OCI-M2 (cell line): ENCODE data around the gene PANK4.

Experiments
- DNase-seq: peaks from one replicate; lab custom pipeline; 2025; ENCODE audit not compliant: unreplicated experiment; lab: John Stamatoyannopoulos, UW

The PANK4 gene

GRCh38 chr1:2480236-2480985 is 46.0 kb downstream of the PANK4 start:
- no peak for DNase-seq

GRCh38 chr1:2479618-2480017 is 46.8 kb downstream of the PANK4 start:
- no peak for DNase-seq

- no peak for DNase-seq
These were observed 47.2 kb downstream of the PANK4 start for GRCh38 chr1:2479186-2479585.

- no peak for DNase-seq
These were observed 48.5 kb downstream of the PANK4 start for GRCh38 chr1:2477791-2478499.

GRCh38 chr1:2477309-2477708 is 49.1 kb downstream of the PANK4 start:
- DNase-seq: no peak

GRCh38 chr1:2476061-2476999 is 50.1 kb downstream of the PANK4 start, which contains the start of gene PLCH2:
TSS of gene PLCH2 (plus strand) at chr1:2476289. CDS start at chr1:2476589, 300 bp downstream.
- DNase-seq: no peak

- DNase-seq: no peak
These were observed 50.8 kb downstream of the PANK4 start for GRCh38 chr1:2475571-2475970.

- no peak for DNase-seq
These were observed 51.4 kb downstream of the PANK4 start for GRCh38 chr1:2474933-2475371.

GRCh38 chr1:2474104-2474844 is 52.1 kb downstream of the PANK4 start:
- no peak for DNase-seq

- no peak for DNase-seq
These were observed 53.2 kb downstream of the PANK4 start for GRCh38 chr1:2473198-2473597.

- no peak for DNase-seq
These were observed 53.7 kb downstream of the PANK4 start for GRCh38 chr1:2472561-2473177.

- DNase-seq: no peak
These were observed 54.3 kb downstream of the PANK4 start for GRCh38 chr1:2472109-2472508.

GRCh38 chr1:2471587-2472001 is 54.8 kb downstream of the PANK4 start:
- no peak for DNase-seq

GRCh38 chr1:2471159-2471471 is 55.3 kb downstream of the PANK4 start:
- DNase-seq: no peak

GRCh38 chr1:2470290-2471158 is 55.9 kb downstream of the PANK4 start:
- no peak for DNase-seq

- no peak for DNase-seq
These were observed 57.1 kb downstream of the PANK4 start for GRCh38 chr1:2469103-2469940.

GRCh38 chr1:2468540-2468939 is 57.9 kb downstream of the PANK4 start:
- DNase-seq: no peak

GRCh38 chr1:2468041-2468472 is 58.3 kb downstream of the PANK4 start:
- DNase-seq: no peak
